HepG2 (cell line): ENCODE results near the gene EPB41L1. TPM values are rescaled to one million over a fixed set of nuclear protein-coding genes. Genes with fewer than 3 reads are reported as not detected.

Experiments used
- ARID3A ChIP-seq: IDR thresholded peaks from 2 replicates; pipeline ENCODE4 v1.6.1; 2012; ENCODE audit warnings: low read depth, low read length, improper control_type of control experiment
- ATAD3A ChIP-seq: sonication (generic); formaldehyde crosslinking; IDR thresholded peaks from 2 replicates; pipeline ENCODE4 v1.4.0; 2020; ENCODE audit warnings: missing genetic modification reagents
- ATF4 ChIP-seq, 2 experiments: fragments of 450-650 bp in 1 of 2; sonication (generic) in 1 of 2; formaldehyde crosslinking; IDR thresholded peaks; 2 replicates each; pipeline versions ENCODE4 v1.5.0 to v1.8.0; 2020 to 2022; ENCODE audit warnings: mild to moderate bottlenecking in 1 of 2, missing genetic modification reagents in 1 of 2
- FOXA1 ChIP-seq, 2 experiments: fragments of 450-650 bp in 1 of 2; sonication (generic) in 1 of 2; formaldehyde crosslinking in 1 of 2; IDR thresholded peaks; 2 replicates each; pipeline versions ENCODE4 v1.4.0 to v1.6.1; 2016 to 2020; ENCODE audit warnings: missing genetic modification reagents in 1 of 2
- FOXO4 ChIP-seq: sonication (generic); formaldehyde crosslinking; conservative IDR thresholded peaks from 2 replicates; pipeline ENCODE4 v1.8.1; 2023; ENCODE audit warnings: missing genetic modification reagents
- GATA4 ChIP-seq: sonication (generic); IDR thresholded peaks from 2 replicates; pipeline ENCODE4 v1.6.1; 2016; ENCODE audit warnings: antibody characterized with exemption, low read depth, borderline replicate concordance
- HNF4A ChIP-seq: sonication (generic); formaldehyde crosslinking; IDR thresholded peaks from 2 replicates; pipeline ENCODE4 v1.4.0; 2020; ENCODE audit warnings: missing genetic modification reagents
- MAFK ChIP-seq, 2 experiments: IDR thresholded peaks in 1 of 2; conservative IDR thresholded peaks in 1 of 2; 2 replicates each; pipeline ENCODE4 v1.6.1; 2011; ENCODE audit warnings: improper control_type of control experiment in 2 of 2, low read length in 2 of 2
- MLLT10 ChIP-seq: sonication (generic); formaldehyde crosslinking; IDR thresholded peaks from 2 replicates; pipeline ENCODE4 v1.4.0; 2020; ENCODE audit warnings: missing genetic modification reagents
- NCOA1 ChIP-seq: sonication (generic); formaldehyde crosslinking; IDR thresholded peaks from 2 replicates; pipeline ENCODE4 v1.9.0; 2021; ENCODE audit warnings: missing genetic modification reagents
- PAWR ChIP-seq: sonication (generic); formaldehyde crosslinking; IDR thresholded peaks from 2 replicates; pipeline ENCODE4 v1.4.0; 2020; ENCODE audit warnings: missing genetic modification reagents, mild to moderate bottlenecking, borderline replicate concordance
- SRSF4 ChIP-seq: fragments of 200-400 bp; formaldehyde crosslinking; IDR thresholded peaks from one replicate; pipeline ENCODE4 v1.6.1; 2018; ENCODE audit warnings: mild to moderate bottlenecking, low read depth, low read length, moderate library complexity; ENCODE audit not compliant: poor library complexity, severe bottlenecking
- THAP8 ChIP-seq: sonication (generic); formaldehyde crosslinking; IDR thresholded peaks from 2 replicates; pipeline ENCODE4 v1.5.1; 2020; ENCODE audit warnings: missing genetic modification reagents, mild to moderate bottlenecking, borderline replicate concordance
- ZKSCAN8 ChIP-seq: IDR thresholded peaks from 2 replicates; pipeline ENCODE4 v1.6.1; 2016; ENCODE audit warnings: borderline replicate concordance, missing genetic modification reagents, missing compliant biosample characterization
- ZNF367 ChIP-seq: sonication (generic); formaldehyde crosslinking; IDR thresholded peaks from 2 replicates; pipeline ENCODE4 v1.4.0; 2020; ENCODE audit warnings: missing genetic modification reagents, borderline replicate concordance
- ZNF615 ChIP-seq: sonication (generic); formaldehyde crosslinking; IDR thresholded peaks from 2 replicates; pipeline ENCODE4 v1.5.0; 2020; ENCODE audit warnings: mild to moderate bottlenecking, missing genetic modification reagents, borderline replicate concordance
- ZNF644 ChIP-seq: IDR thresholded peaks from 2 replicates; pipeline ENCODE4 v1.6.1; 2016; ENCODE audit warnings: low read depth
- ZNF646 ChIP-seq: sonication (generic); formaldehyde crosslinking; IDR thresholded peaks from 2 replicates; pipeline ENCODE4 v1.9.0; 2021; ENCODE audit warnings: mild to moderate bottlenecking, missing genetic modification reagents
- ZNF772 ChIP-seq: sonication (generic); formaldehyde crosslinking; IDR thresholded peaks from 2 replicates; pipeline ENCODE4 v1.5.0; 2020; ENCODE audit warnings: mild to moderate bottlenecking, missing genetic modification reagents
- ZNF878 ChIP-seq: sonication (generic); formaldehyde crosslinking; IDR thresholded peaks from 2 replicates; pipeline ENCODE4 v1.8.1; 2023; ENCODE audit warnings: mild to moderate bottlenecking, missing genetic modification reagents, moderate library complexity
- polyA plus RNA-seq, 8 experiments: library from polyadenylated mRNA; depleted of rRNA in 3 of 8; stranded (reverse) in 7 of 8; unstranded in 1 of 8; fragments of >200 nt; fragmentation: Illumina TruSeq in 4 of 8; extraction: Trizol in 4 of 8; gene quantifications; 2 replicates each; pipeline versions ENCODE4 v1.2.1 to v1.2.3, GENCODE V29; 2011 to 2016; ENCODE audit warnings: low read depth in 4 of 8, missing spikeins in 1 of 8, mixed read lengths in 1 of 8; ENCODE audit not compliant: insufficient read depth in 1 of 8
- total RNA-seq, 5 experiments: library from RNA; depleted of rRNA; stranded (reverse); fragments of >200 nt; fragmentation: Illumina TruSeq; extraction: Trizol; gene quantifications; 2 replicates each; pipeline ENCODE4 v1.2.3, GENCODE V29; 2016; ENCODE audit warnings: low read depth in 1 of 5

Gene EPB41L1
- total and polyA plus RNA-seq, 2 of the 13 experiments (the other 11 are each of a cell fraction or from before 2014, with no cell fraction given) = 16.7 to 39.0 TPM

GRCh38 chr20:36202891-36203338 lies 48.4 kb downstream of the EPB41L1 start (continued):
- TF ChIP-seq ZNF646 (CRISPR knock-in tag) (no peak), MLLT10 (CRISPR knock-in tag) (no peak), ZNF772 (CRISPR knock-in tag) (no peak), THAP8 (CRISPR knock-in tag) (no peak), ZKSCAN8 (CRISPR knock-in tag) (no peak), NCOA1 (CRISPR knock-in tag) (no peak), MAFK (conservative IDR thresholded peaks at IDR 0.05 in 1 of 2, IDR thresholded peaks at IDR 0.05 in 1 of 2; ENCODE audit: low read length in 2 of 2) (no peak), ZNF615 (CRISPR knock-in tag) (no peak), FOXA1 (IDR thresholded peaks at IDR 0.05) (no peak), FOXA1 (CRISPR knock-in tag; IDR thresholded peaks at IDR 0.05) (no peak), ARID3A (no peak), HNF4A (CRISPR knock-in tag) (no peak), ZNF367 (CRISPR knock-in tag) (no peak), ATF4 (CRISPR knock-in tag; IDR thresholded peaks at IDR 0.05) (no peak), ATAD3A (CRISPR knock-in tag) (no peak), ZNF878 (no peak), PAWR (CRISPR knock-in tag) (no peak), ZNF644 (CRISPR knock-in tag) (no peak), GATA4 (no peak), FOXO4 (CRISPR knock-in tag) (no peak), SRSF4 (no peak)
